OCI-LY3 (cell line): ENCODE measurements around the gene LILRB5.

Source experiments
- H2AFZ ChIP-seq: fragments of 200-600, 300-600 bp; shearing (Covaris generic); 2 replicates; pipeline ENCODE4 v1.6.0; 2014; ENCODE audit warnings: antibody characterized with exemption, low read depth, low read length
- H3K27ac ChIP-seq: fragments of 200-600, 300-600 bp; sonication (generic); 2 replicates; pipeline ENCODE4 v1.5.1; 2014; ENCODE audit warnings: mild to moderate bottlenecking, low read length, moderate library complexity, mixed read lengths
- H3K27me3 ChIP-seq: fragments of 200-600, 300-600 bp; sonication (generic); 2 replicates; pipeline ENCODE4 v1.6.1; 2014; ENCODE audit warnings: low read depth, low read length, mixed read lengths
- H3K36me3 ChIP-seq: fragments of 200-600, 300-600 bp; sonication (generic); replicated peaks from 2 replicates; pipeline ENCODE3; 2014; ENCODE audit warnings: low read depth, low read length, mixed read lengths
- H3K4me1 ChIP-seq: fragments of 300-600, 200-600 bp; sonication (generic); 2 replicates; pipeline ENCODE4 v1.6.1; 2014; ENCODE audit warnings: low read length, mixed read lengths
- H3K4me2 ChIP-seq: fragments of 200-600, 300-600 bp; sonication (generic); 2 replicates; pipeline ENCODE4 v1.6.1; 2014; ENCODE audit warnings: low read length, mixed read lengths
- H3K4me3 ChIP-seq: fragments of 300-600, 200-600 bp; sonication (generic); 2 replicates; pipeline ENCODE4 v1.5.1; 2014; ENCODE audit warnings: antibody characterized with exemption, mild to moderate bottlenecking, low read length, moderate library complexity
- H3K79me2 ChIP-seq: fragments of 300-600, 200-600 bp; shearing (Covaris generic); 2 replicates; pipeline ENCODE4 v1.6.1; 2014; ENCODE audit warnings: mild to moderate bottlenecking, low read length, mixed read lengths
- H3K9ac ChIP-seq: fragments of 300-600, 200-600 bp; shearing (Covaris generic); 2 replicates; pipeline ENCODE4 v1.6.0; 2014; ENCODE audit warnings: mild to moderate bottlenecking, low read length, moderate library complexity
- H3K9me3 ChIP-seq: fragments of 200-600, 300-600 bp; shearing (Covaris generic); 2 replicates; pipeline ENCODE4 v1.6.1; 2014; ENCODE audit warnings: low read length, mixed read lengths; ENCODE audit not compliant: insufficient read depth
- H4K20me1 ChIP-seq: fragments of 200-600, 300-600 bp; sonication (generic); 2 replicates; pipeline ENCODE4 v1.6.1; 2016; ENCODE audit warnings: low read length, mixed read lengths; ENCODE audit not compliant: insufficient read depth
- EZH2phosphoT487 ChIP-seq: fragments of 200-600 bp; shearing (Covaris generic); IDR thresholded peaks from 2 replicates; pipeline ENCODE4 v1.6.1; 2018; ENCODE audit warnings: antibody characterized with exemption, mixed run types, low read depth
- TF ChIP-seq, protein P1 (sequence below): fragments of 200-600, 300-600 bp; sonication (generic); IDR thresholded peaks from 2 replicates; pipeline ENCODE4 v1.5.1; 2014; ENCODE audit warnings: antibody characterized with exemption, low read length, low read depth

The LILRB5 gene

DNA sequence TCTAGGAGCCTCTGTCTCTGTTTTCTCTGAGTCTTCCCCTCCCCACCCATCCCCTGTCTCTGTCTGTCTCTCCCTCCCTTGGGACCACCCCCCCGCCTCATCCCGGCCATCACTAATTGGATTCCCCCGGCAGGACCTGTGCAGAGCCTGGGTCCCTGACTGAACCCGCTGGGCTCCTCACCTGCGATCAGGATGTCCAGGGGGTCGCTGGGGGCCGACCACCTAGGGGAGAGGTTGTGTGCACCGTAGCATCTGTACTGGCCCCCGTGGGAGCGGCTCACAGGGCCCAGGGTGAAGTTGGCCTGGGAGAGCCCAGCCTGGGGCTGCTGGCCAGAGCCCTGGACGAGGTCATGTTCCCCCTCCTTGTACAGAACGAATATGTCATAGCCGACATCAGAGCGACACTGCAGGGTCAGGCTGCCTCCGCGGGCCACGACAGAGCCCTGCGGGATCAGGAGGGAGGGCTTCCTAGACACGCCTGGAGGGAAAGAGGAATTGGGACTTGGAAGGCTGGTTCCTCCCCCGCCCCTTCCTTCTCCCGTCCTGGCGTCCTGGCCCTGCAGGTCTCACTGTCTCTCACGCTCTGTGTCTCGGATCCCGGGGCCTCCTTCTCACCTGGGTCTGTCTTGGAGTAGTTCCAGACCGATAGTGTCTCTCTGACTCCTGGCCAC lies 1.8 kb downstream of the LILRB5 start:
- H3K4me1 ChIP-seq, result 0 out of 2 replicates have a peak, but pooled peaks cover 4% of the 10 kb centered on the region
- H3K79me2 ChIP-seq, result no peaks in the 10 kb centered on the region
- no peak for TF ChIP-seq EZH2phosphoT487
- TF ChIP-seq, protein P1, sequence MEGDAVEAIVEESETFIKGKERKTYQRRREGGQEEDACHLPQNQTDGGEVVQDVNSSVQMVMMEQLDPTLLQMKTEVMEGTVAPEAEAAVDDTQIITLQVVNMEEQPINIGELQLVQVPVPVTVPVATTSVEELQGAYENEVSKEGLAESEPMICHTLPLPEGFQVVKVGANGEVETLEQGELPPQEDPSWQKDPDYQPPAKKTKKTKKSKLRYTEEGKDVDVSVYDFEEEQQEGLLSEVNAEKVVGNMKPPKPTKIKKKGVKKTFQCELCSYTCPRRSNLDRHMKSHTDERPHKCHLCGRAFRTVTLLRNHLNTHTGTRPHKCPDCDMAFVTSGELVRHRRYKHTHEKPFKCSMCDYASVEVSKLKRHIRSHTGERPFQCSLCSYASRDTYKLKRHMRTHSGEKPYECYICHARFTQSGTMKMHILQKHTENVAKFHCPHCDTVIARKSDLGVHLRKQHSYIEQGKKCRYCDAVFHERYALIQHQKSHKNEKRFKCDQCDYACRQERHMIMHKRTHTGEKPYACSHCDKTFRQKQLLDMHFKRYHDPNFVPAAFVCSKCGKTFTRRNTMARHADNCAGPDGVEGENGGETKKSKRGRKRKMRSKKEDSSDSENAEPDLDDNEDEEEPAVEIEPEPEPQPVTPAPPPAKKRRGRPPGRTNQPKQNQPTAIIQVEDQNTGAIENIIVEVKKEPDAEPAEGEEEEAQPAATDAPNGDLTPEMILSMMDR, result no peak
- H3K4me2 ChIP-seq, result no peak overlapping the region
- H3K36me3 ChIP-seq, result no peaks in the 10 kb centered on the region
- no peak overlapping the region for H3K9ac ChIP-seq
- no peak overlapping the region for H2AFZ ChIP-seq
- H3K27me3 ChIP-seq, result peaks cover 60% of the 10 kb centered on the region
- H3K9me3 ChIP-seq, result no peaks in the 10 kb centered on the region
- no peak overlapping the region for H3K4me3 ChIP-seq
- no peaks in the 10 kb centered on the region for H4K20me1 ChIP-seq
- H3K27ac ChIP-seq, result no peak overlapping the region

DNA sequence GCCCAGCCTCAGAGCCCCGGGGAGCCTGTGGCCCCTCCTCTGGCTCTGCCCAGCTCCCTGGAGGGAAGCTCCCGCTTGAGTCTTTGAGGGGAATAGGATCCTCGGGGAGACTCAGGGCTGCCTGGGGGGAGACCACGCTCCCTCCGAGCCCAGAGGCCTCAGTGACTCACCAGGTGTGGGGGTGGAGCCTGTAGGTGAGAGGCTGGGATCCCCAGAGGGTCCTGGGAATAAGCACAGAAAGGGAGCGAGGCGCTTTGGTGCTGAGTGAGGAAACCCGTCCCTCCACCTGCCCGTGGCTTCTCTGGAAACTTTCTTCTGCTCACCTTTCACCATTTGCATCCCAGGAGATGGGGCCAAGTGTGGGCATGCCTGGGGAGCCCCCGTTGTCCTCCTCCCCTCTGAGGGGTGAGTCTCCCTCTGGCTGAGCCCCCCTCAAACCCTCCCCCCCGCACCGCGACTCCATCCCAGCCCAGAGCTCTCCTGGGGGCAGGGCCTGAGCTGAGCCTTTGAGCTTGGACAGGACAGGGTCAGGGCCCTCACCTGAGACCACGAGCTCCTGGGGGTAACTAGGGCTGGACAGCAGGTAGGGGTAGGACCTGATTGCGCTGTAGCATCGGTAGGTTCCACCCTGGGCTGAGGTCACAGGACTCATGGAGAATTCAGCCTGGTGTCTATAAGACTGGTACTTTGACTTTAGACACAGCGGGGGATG lies 2.7 kb downstream of the LILRB5 start:
- H3K79me2 ChIP-seq, result no peaks in the 10 kb centered on the region
- no peak overlapping the region for H3K4me3 ChIP-seq
- no peak overlapping the region for H3K27ac ChIP-seq
- no peaks in the 10 kb centered on the region for H4K20me1 ChIP-seq
- no peaks in the 10 kb centered on the region for H3K36me3 ChIP-seq
- no peak overlapping the region for H3K9ac ChIP-seq
- 0 out of 2 replicates have a peak, but pooled peaks cover 4% of the 10 kb centered on the region for H3K4me1 ChIP-seq
- no peak for TF ChIP-seq EZH2phosphoT487
- TF ChIP-seq, protein P1, result no peak
- H3K4me2 ChIP-seq, result no peak overlapping the region
- peaks cover 60% of the 10 kb centered on the region for H3K27me3 ChIP-seq
- no peak overlapping the region for H2AFZ ChIP-seq
- H3K9me3 ChIP-seq, result no peaks in the 10 kb centered on the region

DNA sequence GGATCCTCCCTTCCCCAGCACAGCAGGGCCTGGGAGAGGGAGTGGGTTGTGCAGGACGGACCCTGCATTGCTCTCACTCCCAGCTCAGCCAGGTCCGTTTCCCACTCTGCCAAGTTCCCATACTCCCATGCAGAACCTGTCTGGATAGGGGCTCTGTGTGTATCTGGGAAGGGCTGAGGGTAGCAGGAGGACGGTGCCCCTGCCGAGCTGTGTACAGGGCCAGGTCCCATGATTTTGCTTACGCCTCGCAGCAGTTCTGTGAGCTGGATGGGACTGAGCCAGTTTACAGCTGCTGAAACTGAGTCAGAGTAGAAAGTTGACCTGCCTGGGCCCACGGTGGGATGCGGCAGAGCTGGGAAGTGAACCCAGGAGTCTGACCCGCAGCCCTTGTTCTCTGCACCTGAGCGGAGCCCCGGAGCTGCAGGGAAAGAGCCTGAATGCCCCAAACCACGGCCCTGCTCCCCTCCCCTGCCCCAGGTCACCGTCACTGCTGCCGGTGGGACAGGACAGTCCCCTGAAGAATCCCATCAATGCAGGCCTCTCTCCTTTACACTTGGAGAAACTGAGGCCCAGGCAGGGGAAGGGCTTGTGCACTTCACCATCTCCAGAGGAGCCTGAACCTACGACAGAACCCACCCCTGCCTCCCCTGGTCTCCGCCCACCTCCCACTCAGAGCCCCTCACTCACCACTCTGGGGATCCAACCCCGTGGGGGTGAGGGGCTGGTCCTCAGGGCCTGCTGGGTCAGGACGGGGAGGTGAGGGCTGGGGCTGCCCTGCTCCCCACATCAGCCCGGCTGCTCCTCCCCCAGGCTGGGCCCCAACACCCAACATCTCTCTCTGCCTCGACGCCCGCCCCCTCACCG lies 3.5 kb downstream of the LILRB5 start:
- Histone ChIP-seq H2AFZ (no peak overlapping the region), H3K4me1 (0 out of 2 replicates have a peak, but pooled peaks cover 4% of the 10 kb centered on the region), H4K20me1 (no peaks in the 10 kb centered on the region), H3K9me3 (no peaks in the 10 kb centered on the region), H3K4me2 (no peak overlapping the region), H3K27me3 (peaks cover 59% of the 10 kb centered on the region), H3K79me2 (no peaks in the 10 kb centered on the region), H3K27ac (no peak overlapping the region), H3K9ac (no peak overlapping the region), H3K4me3 (no peak overlapping the region), H3K36me3 (no peaks in the 10 kb centered on the region)
- TF ChIP-seq EZH2phosphoT487, result no peak
- TF ChIP-seq, protein P1, result no peak

DNA sequence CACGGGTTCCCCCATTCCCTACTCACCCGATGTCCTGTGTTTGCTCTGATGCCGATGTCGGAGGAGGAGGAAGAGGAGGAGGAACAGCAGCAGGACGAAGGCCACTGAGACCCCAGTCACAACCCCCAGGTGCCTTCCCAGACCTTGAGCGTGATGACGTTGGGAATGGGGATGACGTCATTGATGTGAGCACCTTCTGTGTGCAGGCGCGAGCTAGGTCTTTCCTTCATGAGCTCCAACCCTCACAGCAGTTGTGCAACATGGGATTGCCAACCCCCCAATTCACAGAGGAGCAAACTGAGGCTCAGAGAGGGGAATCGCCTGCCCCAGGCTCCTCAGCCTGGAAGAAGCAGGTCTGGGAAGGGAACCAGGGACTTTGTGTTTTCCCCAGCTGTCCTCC lies 4.2 kb downstream of the LILRB5 start:
- peaks cover 6% of the 10 kb centered on the region for H3K4me1 ChIP-seq
- H3K27ac ChIP-seq, result no peak overlapping the region
- no peaks in the 10 kb centered on the region for H3K9me3 ChIP-seq
- H3K4me2 ChIP-seq, result no peak overlapping the region
- H3K36me3 ChIP-seq, result no peaks in the 10 kb centered on the region
- H3K4me3 ChIP-seq, result no peak overlapping the region
- TF ChIP-seq, protein P1, result no peak
- no peak for TF ChIP-seq EZH2phosphoT487
- H3K27me3 ChIP-seq, result peaks cover 62% of the 10 kb centered on the region
- H2AFZ ChIP-seq, result no peak overlapping the region
- no peak overlapping the region for H3K9ac ChIP-seq
- no peaks in the 10 kb centered on the region for H3K79me2 ChIP-seq
- no peaks in the 10 kb centered on the region for H4K20me1 ChIP-seq
